HG02938 (cell line): ENCODE results near the gene DAZAP1.
"Not testable (repeated sequence)": the region's sequence is repeated elsewhere in the genome, so short reads cannot be mapped to it uniquely, and the experiment has no call there.

ENCODE experiments used
- ATAC-seq: cut with Tn5 transposase; IDR thresholded peaks from one replicate; pipeline ENCODE4 v1.9.1; 2021; ENCODE audit warnings: mild to moderate bottlenecking, moderate library complexity; ENCODE audit not compliant: unreplicated experiment

The DAZAP1 gene

GRCh38 chr19:1410136-1410786, 2.9 kb downstream of the DAZAP1 start:
- ATAC-seq: no peak

- ATAC-seq: no peak
These were observed 3.4 kb downstream of the DAZAP1 start for GRCh38 chr19:1410789-1411188.

GRCh38 chr19:1411255-1412191, 4.1 kb downstream of the DAZAP1 start:
- no peak for ATAC-seq

GRCh38 chr19:1412323-1412923, 5.0 kb downstream of the DAZAP1 start:
- ATAC-seq: no peak

GRCh38 chr19:1412995-1413800, 5.8 kb downstream of the DAZAP1 start:
- no peak for ATAC-seq

GRCh38 chr19:1416014-1416841, 8.8 kb downstream of the DAZAP1 start:
- ATAC-seq: no peak

- no peak for ATAC-seq
These were observed 9.8 kb downstream of the DAZAP1 start for GRCh38 chr19:1417145-1417544.

- ATAC-seq: no peak
These were observed 10.5 kb downstream of the DAZAP1 start for GRCh38 chr19:1417681-1418495.

GRCh38 chr19:1418496-1418775, 11.1 kb downstream of the DAZAP1 start:
- ATAC-seq: no peak

- no peak for ATAC-seq
These were observed 11.8 kb downstream of the DAZAP1 start for GRCh38 chr19:1418951-1419738.

GRCh38 chr19:1420085-1420484, 12.7 kb downstream of the DAZAP1 start:
- ATAC-seq: not testable (repeated sequence)

- no peak for ATAC-seq
These were observed 13.2 kb downstream of the DAZAP1 start for GRCh38 chr19:1420590-1420989.

- no peak for ATAC-seq
These were observed 14.0 kb downstream of the DAZAP1 start for GRCh38 chr19:1421218-1421957.

- ATAC-seq: no peak
These were observed 14.5 kb downstream of the DAZAP1 start for GRCh38 chr19:1421958-1422305.

GRCh38 chr19:1422360-1422759, 15.0 kb downstream of the DAZAP1 start:
- ATAC-seq: no peak

GRCh38 chr19:1422943-1423342, 15.6 kb downstream of the DAZAP1 start:
- ATAC-seq: no peak

- ATAC-seq: no peak
These were observed 16.2 kb downstream of the DAZAP1 start for GRCh38 chr19:1423436-1424191.
